ENCODE results near the gene SAMD11.
"Not testable (repeated sequence)": the region's sequence is repeated elsewhere in the genome, so short reads cannot be mapped to it uniquely, and the experiment has no call there.

DNA sequence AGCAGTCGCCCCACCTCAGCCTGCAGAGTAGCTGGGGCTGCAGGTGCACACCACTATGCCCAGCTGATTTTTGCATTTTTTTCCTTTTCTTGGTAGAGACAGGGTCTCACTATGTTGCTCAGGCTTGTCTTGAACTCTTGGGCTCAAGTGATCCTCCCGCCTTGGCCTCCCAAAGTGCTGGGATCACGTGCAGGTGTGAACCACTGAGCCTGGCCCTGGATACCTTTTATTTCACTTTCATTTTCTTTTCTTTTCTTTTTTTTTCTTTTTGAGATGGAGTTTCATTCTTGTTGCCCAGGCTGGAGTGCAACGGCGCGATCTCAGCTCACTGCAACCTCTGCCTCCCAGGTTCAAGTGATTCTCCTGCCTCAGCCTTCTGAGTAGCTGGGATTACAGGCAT is 67.6 kb downstream of the SAMD11 start:
- TF ChIP-seq EP300 (IDR thresholded peaks at IDR 0.05), result not testable (repeated sequence)
- TF ChIP-seq, protein P1, sequence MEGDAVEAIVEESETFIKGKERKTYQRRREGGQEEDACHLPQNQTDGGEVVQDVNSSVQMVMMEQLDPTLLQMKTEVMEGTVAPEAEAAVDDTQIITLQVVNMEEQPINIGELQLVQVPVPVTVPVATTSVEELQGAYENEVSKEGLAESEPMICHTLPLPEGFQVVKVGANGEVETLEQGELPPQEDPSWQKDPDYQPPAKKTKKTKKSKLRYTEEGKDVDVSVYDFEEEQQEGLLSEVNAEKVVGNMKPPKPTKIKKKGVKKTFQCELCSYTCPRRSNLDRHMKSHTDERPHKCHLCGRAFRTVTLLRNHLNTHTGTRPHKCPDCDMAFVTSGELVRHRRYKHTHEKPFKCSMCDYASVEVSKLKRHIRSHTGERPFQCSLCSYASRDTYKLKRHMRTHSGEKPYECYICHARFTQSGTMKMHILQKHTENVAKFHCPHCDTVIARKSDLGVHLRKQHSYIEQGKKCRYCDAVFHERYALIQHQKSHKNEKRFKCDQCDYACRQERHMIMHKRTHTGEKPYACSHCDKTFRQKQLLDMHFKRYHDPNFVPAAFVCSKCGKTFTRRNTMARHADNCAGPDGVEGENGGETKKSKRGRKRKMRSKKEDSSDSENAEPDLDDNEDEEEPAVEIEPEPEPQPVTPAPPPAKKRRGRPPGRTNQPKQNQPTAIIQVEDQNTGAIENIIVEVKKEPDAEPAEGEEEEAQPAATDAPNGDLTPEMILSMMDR (IDR thresholded peaks at IDR 0.05), result not testable (repeated sequence)
